ENCODE results near the gene CMSS1.
A peak's percentile ranks its signal among the peaks of the same experiment; 100 is the strongest.

DNA sequence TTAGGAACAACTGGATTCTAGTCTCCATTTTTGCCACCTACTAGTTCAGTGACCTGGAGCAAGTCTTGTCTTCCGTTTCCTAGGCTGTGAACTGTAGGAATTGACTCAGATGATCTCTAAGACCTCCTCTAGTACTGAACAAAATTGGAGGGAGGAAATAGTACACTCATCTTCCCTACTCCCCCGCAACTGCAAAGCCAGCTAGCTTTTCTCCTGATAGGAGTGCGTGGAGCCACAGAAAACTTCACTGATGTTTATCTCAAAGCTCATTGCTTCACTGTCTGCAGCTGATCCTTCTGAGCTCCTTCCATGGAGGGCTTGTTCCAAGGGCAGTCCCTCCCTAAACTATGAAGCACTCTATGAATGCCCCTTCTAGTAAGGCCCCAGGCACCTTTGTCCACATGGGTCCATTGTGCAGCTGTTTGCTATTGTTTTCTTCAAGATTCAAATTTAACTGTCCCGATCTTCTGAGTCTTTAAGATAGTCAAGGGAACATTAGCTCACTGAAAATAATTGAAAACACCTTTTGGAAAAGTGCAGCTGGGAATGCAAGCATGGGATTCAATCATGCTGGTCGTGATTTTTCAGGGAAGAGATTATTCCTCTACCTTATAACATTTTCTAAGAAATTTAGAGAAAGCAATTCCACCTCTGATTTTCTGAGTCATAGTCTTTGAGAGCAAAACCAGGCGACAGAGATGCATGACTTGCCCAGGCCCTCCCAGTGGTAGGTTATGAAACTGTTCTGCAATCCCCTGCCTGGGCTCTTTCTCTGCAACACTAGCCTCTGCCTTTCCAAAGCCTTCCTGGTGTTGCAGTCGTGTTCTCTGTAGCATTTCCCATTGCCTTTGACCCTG lies 272.4 kb downstream of the CMSS1 start:
- TF ChIP-seq, protein P1, sequence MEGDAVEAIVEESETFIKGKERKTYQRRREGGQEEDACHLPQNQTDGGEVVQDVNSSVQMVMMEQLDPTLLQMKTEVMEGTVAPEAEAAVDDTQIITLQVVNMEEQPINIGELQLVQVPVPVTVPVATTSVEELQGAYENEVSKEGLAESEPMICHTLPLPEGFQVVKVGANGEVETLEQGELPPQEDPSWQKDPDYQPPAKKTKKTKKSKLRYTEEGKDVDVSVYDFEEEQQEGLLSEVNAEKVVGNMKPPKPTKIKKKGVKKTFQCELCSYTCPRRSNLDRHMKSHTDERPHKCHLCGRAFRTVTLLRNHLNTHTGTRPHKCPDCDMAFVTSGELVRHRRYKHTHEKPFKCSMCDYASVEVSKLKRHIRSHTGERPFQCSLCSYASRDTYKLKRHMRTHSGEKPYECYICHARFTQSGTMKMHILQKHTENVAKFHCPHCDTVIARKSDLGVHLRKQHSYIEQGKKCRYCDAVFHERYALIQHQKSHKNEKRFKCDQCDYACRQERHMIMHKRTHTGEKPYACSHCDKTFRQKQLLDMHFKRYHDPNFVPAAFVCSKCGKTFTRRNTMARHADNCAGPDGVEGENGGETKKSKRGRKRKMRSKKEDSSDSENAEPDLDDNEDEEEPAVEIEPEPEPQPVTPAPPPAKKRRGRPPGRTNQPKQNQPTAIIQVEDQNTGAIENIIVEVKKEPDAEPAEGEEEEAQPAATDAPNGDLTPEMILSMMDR (conservative IDR thresholded peaks at IDR 0.05; ENCODE audit: low read length), result peak; percentile 66
- no peak for TF ChIP-seq EZH2phosphoT487 (IDR thresholded peaks at IDR 0.05; ENCODE audit: borderline replicate concordance)

Data from Loucy (cell line).